ENCODE data around the gene CLSTN2.

Gene CLSTN2

DNA sequence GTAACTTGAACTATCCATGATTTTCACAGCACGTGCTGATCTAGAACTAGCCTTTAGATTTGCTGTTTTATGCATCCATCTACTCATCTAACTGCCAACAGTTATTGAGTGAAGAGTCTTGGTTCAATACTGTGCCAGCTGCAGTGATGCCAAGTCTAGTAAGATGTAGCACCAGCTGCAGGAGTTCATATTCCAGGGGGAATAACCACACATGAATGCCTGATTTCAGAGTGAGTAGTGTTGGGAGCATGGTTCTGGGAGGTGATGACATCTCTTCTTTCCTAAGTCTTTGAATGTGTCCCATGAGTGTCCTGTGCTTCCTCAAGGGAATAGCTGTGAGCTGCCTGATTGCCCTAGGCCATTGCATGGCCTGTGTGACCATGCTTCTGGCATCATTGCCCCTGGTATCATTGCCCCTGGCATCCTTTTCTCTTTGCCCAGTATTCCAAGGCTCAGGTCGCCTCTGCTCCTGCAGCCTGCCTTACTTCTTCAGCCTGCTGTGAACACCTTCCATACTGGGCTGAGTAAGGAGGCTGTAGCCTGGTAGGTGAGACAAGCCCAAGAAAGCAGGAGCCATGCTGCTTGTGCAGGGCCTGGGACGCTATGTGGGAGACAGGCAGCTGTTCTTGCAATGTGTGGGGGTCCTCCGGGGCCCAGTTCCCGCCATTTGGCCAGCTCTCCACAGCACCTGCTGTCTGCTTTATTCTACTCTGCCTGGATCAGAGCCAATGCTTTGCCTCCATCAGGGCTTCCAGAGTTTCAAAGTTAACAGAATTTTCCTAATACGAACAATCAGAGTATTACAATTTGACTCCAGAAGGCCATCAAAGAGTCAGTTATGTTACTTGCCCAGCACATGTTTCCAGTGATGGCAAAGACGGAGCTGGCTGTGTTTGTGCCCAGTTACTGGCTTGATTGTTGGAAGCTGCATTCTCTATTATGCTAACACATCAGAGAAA lies 73.2 kb downstream of the CLSTN2 start:
- DNase-seq, result no peak

DNA sequence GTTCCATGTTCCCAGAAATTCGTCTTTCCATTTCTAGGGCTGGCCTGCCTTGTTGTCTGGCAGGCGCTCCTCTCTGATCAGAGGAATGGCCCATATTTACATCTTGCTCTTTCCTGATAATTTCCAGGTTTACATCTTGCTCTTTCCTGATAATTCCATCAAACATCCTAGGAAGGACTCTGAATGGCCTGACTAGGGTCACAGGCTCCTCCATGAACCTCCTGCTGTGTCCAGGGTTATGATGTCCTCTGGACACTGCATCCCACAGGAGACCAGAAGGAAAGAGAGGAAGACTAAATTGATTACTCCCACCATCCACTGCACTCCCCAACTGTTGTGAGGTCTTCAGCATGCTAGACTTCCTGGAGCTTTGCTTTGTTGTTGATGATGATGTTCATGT lies 75.4 kb downstream of the CLSTN2 start:
- DNase-seq, result no peak

DNA sequence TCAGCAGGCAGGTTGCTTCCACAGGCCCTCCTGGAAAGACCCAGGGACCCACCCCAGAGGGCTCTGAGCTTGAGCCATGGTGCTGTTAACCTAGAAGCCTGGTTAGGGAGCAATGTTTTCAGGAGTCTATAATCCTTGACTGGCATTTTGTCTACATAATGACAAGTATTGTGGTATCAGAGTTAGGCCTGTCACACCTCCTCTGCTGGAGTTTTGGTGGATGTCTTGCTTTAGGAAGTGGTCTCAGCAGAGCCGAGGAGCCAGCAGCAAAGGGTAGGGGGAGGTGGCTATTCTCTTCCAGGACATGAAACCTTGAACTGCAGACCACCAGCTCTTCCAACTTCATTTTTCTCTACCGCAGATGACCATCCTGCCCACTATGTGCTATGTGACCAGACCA lies 76.1 kb downstream of the CLSTN2 start:
- DNase-seq, result no peak

DNA sequence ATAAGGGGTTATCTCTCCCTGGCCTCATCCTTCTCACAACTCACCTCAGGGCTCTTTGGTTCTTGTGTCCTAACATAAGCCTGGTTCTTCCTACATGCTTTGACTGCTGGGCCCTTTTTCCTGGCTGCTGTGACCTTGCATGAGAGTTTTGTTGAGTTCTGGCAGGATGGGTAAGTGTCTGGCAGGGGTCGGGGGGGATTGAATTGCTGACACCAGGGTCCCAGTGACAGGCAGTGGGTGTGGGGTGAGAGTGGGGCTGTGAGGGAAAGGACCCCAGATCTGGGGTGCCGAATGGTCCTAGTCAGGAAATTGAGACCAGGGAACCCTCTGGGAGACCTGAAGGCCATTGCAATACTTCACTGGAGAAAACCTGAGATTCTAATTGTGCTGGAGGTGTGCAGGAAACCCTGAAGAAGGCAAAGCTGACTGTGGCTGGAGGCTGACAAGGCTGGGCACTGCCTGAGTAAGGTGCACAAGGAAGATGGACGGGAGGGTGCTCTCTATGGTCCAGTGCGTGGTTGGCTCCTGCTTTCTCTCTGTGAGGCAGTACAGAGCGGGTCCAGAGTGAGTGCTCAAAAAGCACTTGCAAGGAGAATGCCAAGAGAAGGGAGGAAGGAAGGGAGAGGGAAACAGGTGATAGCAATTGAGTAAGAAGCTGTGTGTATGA lies 76.8 kb downstream of the CLSTN2 start:
- no peak for DNase-seq

DNA sequence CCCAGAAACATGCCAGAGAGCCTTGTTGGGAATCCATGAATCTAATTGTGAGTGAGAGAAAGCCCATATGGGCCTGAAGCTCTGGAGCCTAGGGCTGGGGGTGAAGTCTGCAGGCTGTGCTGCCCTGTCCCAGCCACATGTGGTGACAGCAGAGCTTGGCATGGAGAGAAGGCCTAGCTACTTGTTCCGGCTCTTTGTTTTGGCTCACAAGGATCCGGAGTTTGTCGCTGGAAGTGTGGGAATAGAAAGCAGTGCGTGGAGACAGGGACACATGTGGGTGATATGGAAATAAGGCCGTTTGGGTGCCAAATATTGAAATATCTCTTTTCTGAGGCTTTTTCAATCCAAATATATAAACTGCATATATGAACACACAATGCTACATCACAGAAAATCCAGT lies 78.2 kb downstream of the CLSTN2 start:
- DNase-seq, result no peak

DNA sequence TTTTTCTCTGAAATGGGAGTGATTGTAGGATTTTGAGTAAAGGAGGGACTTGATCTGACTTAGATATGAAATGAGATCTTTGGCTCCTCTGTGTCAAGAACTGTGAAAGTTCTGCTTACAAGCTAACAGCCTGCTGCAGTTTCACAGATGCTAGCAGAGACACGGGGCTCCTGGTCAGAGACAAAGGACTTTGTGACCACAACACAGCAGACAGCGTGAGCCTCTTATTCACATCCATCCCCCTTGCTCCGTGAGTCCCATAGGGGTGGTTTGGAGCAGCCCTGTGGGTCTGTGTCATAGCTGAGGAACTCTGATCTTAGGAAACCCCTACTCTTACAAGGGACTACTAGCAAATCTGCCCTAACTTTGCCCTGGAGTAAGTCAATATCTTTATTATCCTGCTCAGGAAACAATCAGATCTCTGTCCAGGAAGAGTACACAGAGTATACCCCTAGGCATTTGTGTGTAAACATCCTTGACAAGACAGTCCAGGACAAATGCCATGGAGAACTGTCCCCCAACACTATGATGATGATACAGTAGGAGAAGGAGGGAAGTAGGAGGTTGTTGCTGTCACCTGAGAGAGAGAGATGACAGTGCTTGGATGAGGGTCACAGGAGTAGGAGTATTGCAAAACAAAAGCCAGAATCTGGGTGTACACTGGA lies 80.0 kb downstream of the CLSTN2 start:
- DNase-seq, result no peak

DNA sequence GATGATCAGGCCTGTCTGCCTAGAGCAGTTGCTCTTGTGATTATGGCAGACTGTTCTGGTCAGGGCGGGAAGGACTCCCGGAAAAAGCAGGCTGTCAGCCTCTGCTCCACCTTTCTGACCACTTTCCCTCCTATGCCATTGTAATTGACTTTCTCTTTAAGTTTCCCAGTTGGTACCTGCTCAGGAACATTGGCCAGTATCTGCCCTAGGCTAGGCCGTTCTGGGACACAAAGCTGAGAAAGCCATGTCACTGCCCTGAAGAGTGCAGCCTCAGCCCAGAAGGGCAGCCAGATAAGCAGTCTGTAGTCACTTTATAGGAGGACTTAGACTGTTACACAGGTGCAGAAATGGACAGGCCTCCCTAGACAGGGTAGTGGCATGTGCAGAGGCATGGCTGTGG lies 80.8 kb downstream of the CLSTN2 start:
- no peak for DNase-seq

DNA sequence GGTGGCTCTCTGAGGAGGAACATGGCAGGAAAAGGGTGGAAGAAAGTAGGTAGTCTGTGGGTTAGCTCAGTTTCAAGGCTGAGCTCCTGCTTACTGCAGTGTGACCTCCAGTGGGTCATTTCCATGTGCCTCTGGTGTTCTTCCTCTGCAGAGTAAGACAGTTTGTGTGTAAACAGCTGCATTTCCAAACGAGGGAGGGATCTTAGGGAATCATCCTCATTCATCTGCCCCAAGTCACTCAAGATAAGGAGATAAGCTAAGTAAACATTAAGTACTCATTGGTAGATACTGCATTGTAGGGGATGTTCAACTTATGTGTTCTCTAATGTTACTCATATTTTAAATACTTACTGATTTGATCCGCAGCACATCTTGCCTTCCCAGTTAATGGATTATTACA lies 83.6 kb downstream of the CLSTN2 start:
- DNase-seq, result no peak

DNA sequence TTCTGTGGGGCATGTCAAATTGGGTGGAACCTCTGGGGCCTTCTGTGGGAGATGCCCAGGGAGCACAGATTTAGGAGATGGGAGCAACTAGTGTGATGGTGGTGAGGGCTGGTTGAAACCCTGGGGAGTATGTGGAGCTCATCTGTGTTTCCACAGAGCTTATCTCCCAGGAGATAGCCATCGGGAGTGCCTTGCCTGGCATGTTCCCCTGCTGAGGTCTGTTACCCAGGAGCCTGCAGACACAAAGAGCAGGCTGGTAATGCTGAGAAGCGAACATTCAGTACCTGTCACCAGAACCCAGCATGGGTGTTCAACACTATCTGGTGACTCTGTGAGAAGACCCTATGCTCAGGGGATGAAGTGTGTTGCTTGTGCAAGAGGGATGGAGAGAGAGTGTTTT lies 85.0 kb downstream of the CLSTN2 start:
- DNase-seq, result no peak

DNA sequence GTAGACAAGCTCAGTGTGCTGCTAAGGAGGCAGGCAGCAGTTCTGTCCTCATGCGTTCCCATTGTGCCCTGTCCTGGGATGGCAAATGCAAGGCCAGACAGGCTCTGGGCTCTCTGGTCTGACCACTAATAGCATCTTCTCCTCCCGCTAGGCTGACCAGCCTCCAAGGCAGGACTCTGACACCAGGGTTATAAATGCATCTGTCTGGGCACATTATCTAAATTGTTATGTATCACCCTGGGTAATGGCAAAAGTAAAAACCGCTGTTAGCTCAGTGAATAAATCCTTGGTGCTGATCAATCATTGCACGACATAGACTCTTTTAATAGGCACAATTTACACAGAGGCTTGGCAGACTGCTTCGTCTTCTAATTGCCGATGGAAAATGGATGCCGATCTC lies 85.6 kb downstream of the CLSTN2 start:
- no peak for DNase-seq

DNA sequence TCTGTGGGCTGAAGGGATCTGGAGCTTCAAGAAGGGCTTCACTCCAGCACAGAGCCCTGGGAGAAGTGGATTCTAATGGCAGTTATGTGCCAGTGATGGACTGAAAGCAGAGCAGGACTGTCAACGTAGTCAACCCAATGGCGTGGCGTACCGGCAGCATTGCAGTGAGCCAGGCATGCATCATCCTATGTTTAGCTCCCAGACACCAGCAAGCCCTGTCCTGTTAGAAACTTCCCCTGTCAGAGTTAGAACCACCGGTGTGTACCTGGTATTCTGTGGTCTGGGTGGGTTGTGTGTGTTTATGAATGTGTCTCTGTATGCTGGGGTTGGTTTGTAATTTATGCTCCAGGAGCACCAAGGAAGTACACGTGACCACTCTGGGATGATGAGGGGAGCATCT lies 86.3 kb downstream of the CLSTN2 start:
- no peak for DNase-seq

DNA sequence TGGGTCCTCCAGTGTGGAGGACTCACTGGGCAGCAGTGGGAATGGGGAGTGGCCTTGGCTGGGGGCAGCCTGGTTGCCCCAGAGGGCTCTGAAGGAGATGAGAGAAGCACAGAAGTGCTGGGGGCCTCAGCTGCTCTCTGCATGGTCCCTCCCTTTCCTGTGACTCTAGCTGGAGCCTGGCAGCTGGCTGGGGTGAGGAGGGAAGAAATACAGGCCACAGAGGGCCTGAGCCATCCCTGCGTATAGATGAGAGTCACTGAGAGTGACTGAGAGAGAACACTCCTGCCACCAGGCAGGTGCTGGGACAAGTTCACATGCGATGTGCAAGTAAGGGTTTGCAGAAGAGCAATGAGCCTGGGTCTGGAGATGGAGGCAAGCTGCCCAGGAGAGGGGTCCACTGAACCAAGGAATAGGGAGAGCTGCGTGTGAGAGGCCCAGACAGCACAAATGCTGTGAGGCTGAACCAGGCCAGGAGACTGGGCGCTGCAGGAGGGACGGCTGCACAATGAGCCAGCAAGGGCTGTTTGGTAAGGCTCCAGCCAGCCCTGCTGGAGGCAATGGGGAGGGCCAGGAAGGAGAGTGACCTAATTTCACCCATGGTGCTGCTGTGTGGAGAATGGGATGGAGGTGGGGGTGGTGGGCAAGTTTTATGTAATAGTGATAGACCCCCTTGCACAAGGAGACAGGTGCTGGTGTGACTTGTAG lies 87.2 kb downstream of the CLSTN2 start:
- no peak for DNase-seq

DNA sequence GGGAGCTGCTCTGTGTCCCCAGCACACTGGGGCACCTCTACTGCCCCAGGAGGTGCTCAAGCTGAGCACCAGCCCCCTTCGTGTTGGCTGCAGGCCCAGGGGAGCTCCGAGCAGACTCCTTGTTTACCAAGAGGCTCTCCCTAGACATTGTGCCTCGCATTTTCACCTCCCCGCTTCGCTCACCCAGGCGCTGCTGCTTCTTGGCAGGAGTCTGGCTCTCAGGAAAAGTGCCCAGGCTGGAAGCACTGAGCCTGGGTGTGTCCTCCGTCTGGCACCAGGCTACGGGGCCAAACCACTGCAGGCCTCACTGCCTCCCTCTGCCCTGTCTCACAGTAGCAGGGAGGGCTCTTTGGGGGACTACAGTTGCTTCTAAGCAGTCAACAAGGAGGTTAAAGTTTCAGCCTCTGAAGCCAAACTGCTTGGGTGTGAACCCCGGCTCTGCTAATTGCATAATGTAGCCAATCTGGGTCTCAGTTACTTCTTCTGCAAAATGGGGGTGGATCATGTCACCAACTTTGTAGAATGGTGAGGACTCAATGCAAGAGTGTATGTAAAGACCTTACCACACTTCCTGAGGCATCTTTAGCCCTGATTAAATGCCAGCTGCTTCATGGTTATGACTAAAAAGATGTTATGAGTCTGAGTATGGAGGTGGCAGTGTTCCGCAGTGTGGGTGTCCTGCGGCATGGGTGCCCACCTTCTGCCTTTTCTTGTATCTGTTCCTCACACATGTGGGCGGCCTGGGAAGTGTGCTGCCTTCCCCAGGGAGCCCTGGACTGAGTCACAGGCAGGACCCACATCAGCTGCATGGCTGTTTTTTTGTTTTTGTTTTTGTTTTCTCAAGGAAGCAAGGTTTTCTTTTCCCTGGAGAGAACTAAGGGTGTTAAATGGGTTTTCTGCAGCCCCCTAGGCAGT lies 88.9 kb downstream of the CLSTN2 start:
- no peak for DNase-seq

DNA sequence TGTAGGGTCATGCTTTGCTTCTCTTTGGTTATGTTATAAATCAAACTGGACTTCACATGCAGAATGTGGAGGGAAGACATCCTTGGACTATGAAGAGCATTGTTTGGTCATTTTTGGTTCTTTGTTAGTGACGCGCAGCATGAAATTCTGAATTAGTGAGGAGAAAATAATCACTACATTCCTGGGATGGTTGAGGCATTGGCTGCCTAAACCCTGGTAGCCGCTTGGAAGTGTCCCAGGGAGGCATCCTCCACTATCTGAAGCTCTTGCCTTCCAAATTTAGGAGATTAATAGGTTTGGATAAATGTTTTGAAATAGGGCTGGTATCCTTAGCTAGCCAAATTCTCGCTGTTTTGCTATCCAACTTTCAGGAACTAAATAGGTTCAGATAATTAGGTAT lies 96.2 kb downstream of the CLSTN2 start:
- no peak for DNase-seq

DNA sequence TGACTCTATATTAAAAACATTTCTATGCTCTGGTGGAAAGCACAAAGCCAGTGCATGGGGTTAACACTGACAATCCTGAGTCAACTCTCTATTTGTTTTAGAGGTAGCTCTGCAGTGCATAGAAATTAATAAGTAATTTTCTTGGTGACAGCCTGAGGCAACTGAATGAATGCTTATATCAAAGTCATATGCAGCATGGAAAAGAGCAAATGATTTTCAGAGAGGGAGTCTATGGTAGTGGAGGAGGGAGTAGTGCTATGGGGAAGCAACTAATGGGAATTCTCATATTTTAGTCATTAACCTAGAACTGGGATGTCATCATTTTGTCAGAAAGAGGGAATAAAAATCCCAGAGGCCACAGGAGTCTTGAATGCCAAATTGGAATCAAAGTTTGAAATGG lies 99.1 kb downstream of the CLSTN2 start:
- DNase-seq, result no peak

DNA sequence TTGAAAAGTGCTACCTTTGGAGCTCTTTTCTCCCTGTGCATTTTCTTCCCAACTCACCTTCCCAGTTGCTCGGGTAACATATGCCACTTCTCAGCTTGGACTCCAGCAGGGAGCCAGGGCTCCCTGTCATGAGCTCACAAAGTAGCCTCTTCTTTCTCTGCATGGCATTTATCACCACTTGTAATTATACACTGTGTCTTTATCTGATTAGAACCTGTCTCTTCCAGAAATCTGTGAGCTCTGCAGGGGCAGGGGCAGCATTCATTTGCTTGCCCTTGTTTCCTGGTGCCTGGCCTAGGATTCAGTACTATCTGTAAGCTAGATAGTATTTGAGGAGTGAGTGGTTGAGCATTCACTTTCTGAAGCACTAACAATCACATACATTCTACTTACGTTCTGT lies 100.9 kb downstream of the CLSTN2 start:
- no peak for DNase-seq

DNA sequence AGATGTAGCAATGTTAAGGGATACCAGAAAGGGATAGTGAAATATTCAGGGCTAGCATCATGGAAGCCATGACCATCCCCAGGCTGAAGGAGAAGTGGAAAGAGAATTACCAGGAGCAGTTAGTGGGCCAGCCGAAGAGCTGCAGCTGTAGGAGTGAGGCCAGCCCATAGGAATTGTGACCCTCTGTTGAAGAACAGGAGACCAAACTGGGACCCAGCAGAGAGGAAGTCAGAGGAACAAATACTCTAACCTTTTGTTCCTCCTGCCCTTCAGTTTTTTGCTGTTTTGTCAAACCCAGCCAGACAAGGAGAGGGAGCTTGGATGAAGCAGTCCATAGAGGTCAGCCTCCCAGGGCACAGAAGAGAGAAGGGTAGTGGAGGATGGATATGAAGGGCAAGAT lies 115.4 kb downstream of the CLSTN2 start:
- no peak for DNase-seq

DNA sequence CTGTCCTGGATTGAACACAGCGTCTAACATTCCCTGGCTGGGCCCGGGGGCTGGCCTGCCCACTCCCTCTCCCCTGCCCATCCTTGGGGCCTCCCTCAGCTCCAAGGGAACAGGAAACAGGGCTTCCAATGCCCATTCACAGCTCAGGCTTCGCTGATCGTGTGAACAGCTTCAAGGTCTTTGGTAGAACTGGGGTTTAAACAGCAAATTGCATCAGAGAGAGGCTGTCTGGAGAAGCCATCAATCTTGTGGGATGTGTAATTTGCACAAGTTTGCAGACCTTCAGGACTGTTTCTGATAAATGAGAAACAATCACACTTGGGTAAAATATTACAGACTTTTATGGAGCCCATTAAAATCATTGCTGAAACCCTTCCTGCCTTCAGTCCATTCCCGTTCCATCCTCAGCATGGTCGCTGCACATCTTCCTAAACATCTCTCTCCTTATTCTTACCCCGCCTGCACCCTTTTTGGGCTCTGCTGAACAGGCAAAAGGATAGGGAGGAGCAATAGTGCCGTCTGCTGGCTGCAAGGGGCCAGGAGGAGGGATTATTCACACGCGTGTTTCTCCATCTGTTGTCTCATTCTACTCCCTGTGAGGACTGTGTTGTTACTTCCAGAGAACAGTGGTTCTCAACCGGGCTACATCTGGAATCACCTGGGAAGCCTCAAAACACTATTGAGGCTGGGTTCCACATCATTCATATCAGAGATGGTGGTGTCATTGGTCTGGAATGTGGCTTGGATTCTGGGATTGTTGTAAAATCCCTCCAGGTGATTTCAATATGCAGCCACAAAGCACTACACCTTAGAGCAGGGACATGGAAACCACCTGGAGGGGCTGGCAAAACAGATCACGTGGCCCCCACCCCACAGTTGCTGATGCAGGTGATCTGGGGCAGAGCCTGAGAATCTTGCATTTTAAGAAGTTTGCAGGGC lies 116.3 kb downstream of the CLSTN2 start:
- no peak for DNase-seq

DNA sequence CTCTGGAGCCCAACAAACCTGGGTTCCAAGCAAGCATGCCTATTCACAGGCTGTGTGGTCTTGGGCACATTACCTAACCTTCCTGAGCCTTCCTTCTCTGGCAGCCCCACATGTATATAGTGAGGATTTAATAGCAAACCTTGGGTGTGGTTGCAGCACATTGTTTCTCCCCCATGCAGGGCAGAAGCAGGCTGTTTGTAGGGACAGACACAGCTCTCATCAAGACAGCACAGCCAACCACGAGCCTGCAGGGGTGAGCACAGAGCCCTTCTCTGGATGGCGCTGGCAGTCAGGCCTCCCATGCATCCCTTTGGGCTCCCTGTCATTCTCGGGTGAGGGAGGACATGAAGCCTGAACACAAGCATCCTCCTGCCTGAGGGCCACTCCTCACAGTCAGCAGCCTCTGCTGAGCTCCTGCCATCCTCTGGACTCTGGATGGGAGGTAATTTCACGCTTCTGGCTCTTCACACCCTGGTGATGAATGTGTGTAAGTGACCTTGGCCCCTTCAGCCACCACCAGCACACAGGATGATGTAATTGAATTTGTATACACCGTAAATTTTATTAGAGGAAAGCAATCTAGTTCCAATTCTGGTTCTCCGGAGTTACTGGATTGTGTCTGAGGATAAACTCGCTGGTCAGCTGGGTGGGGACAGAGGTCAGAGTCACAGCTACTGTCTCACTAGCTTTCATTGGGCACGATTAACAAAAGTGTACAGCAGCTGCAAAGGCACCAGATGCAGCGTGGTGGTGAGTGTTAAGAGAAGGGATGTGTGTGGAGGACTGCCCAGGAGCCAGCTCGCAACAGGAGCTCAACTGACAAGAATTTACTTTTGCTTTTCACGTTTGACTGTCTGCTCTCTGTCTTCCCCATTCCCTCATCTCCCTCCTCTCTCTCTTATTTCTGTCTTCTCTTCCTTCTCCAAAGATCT lies 118.1 kb downstream of the CLSTN2 start:
- no peak for DNase-seq

DNA sequence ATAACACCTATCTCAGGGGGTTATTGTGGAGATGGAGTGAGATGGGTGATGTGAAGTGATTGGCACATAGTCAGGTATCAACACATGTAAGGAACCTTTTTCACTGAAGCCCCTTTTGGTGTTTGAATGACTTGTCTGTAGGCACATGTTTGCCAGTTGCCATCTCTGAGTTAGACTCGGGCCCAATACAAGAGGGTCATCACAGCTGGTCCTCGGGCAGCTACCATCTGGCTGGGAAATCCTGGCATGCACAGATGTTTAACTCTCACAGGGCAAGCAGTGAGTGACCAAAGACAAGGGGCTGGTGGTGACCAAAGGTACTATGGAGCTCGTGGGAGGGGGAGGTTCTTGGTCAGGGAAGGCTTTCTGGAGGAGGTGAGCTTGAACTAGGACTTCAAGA lies 118.8 kb downstream of the CLSTN2 start:
- no peak for DNase-seq

Measured in activated naive CD4-positive, alpha-beta T cell (primary cell).